K562 treated with DMSO at 1 percent for 48 hours (cell line): ENCODE results near the gene PPP1R1C. TPM values are rescaled to one million over a fixed set of nuclear protein-coding genes. Genes with fewer than 3 reads are reported as not detected.

ENCODE experiments used
- total RNA-seq: library from RNA; unstranded; fragments of 300-600 nt; gene quantifications from 2 replicates; pipeline ENCODE4 v1.2.3, GENCODE V29; 2022; ENCODE audit warnings: low replicate concordance; ENCODE audit errors: extremely low read depth

PPP1R1C gene, protein sequence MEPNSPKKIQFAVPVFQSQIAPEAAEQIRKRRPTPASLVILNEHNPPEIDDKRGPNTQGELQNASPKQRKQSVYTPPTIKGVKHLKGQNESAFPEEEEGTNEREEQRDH
- not detected in 2 replicates for total RNA-seq

DNA sequence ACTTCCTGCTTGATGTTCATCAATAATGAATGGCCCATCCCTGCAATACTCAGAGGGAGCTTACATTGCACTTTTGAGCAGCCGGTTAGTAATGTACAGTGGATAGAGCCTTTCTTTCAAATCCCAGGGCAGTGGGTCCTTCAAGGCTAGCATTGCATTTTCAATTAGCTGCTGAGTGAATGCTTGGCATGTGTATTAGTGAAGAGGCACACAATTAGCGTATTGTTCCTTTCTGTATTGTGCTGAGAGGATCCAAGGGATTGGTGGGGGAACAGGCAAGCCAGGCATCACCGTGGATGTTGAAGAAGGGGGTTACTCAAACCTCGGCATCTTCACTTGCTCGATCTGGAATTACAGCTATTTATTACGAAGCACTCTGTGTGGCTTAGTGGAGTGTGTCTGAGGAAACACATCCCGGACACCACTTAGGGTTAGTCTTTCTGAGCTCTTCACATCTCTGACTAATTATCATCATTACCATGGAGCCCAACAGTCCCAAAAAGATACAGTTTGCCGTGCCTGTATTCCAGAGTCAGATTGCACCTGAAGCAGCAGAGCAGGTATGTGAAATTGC is at the start of gene PPP1R1C:
Gene PPP1R1C (plus strand): TSS at position 222 of the 574 bp plus-strand sequence. CDS start 258 bp downstream, at position 480.

Other genes starting within 250 kb of the PPP1R1C start
- not detected in 2 replicates for gene ITPRID2, start 94.1 kb upstream of the PPP1R1C start, total RNA-seq